ENCODE data around the gene GNAQ.

DNA sequence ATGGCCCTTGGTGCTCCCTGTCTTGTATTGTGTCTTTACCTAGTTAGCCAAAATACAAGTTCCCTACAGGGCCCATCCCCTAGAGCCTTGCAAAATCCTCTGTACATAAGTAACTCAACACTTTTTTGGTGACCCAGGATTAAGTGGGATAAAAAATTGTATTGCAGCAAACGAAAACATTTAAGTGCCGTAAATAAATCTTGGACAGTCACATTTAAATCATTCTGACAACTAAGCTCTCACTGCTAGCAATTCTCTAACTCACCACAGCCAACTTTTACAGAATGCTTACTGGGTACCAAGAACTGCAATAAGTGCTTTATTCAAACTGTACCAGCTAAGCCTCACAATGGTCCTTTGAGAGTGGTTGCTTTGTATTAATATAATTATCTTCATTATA is 56.6 kb downstream of the GNAQ start:
- no peak for TF ChIP-seq TAF1 (IDR thresholded peaks at IDR 0.05; ENCODE audit: low read depth)
- TF ChIP-seq USF1 (IDR thresholded peaks at IDR 0.05), result no peak
- TF ChIP-seq CEBPB (IDR thresholded peaks at IDR 0.05), result no peak
- no peak for TF ChIP-seq EGR1 (IDR thresholded peaks at IDR 0.05)
- TF ChIP-seq NFIC (IDR thresholded peaks at IDR 0.05), result no peak
- no peak for TF ChIP-seq EP300 (IDR thresholded peaks at IDR 0.05; ENCODE audit: borderline replicate concordance)
- TF ChIP-seq, protein P1, sequence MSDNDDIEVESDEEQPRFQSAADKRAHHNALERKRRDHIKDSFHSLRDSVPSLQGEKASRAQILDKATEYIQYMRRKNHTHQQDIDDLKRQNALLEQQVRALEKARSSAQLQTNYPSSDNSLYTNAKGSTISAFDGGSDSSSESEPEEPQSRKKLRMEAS (IDR thresholded peaks at IDR 0.05), result no peak
- TF ChIP-seq TEAD4 (IDR thresholded peaks at IDR 0.05), result no peak
- TF ChIP-seq YY1 (IDR thresholded peaks at IDR 0.05; ENCODE audit: low read depth), result no peak
- no peak for TF ChIP-seq RAD21 (IDR thresholded peaks at IDR 0.05; ENCODE audit: low read depth)
- TF ChIP-seq, protein P2, sequence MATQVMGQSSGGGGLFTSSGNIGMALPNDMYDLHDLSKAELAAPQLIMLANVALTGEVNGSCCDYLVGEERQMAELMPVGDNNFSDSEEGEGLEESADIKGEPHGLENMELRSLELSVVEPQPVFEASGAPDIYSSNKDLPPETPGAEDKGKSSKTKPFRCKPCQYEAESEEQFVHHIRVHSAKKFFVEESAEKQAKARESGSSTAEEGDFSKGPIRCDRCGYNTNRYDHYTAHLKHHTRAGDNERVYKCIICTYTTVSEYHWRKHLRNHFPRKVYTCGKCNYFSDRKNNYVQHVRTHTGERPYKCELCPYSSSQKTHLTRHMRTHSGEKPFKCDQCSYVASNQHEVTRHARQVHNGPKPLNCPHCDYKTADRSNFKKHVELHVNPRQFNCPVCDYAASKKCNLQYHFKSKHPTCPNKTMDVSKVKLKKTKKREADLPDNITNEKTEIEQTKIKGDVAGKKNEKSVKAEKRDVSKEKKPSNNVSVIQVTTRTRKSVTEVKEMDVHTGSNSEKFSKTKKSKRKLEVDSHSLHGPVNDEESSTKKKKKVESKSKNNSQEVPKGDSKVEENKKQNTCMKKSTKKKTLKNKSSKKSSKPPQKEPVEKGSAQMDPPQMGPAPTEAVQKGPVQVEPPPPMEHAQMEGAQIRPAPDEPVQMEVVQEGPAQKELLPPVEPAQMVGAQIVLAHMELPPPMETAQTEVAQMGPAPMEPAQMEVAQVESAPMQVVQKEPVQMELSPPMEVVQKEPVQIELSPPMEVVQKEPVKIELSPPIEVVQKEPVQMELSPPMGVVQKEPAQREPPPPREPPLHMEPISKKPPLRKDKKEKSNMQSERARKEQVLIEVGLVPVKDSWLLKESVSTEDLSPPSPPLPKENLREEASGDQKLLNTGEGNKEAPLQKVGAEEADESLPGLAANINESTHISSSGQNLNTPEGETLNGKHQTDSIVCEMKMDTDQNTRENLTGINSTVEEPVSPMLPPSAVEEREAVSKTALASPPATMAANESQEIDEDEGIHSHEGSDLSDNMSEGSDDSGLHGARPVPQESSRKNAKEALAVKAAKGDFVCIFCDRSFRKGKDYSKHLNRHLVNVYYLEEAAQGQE (IDR thresholded peaks at IDR 0.05; ENCODE audit: low read depth), result no peak
- no peak for TF ChIP-seq FOXM1 (IDR thresholded peaks at IDR 0.05; ENCODE audit: borderline replicate concordance, low read depth)

All from Ishikawa (cell line).